Cardiac fibroblast (primary cell): ENCODE data around the gene ACAA2.
"Not testable (repeated sequence)": the region's sequence is repeated elsewhere in the genome, so short reads cannot be mapped to it uniquely, and the experiment has no call there.

Experiments used
- DNase-seq, 2 donors: peaks; one replicate each; pipeline versions ENCODE4 v3.0.0 to v3.0.0-alpha.2; 2010; ENCODE audit warnings: low read depth in 2 of 2
- H3K4me3 ChIP-seq, 2 donors: replicated peaks in 1 of 2; 1 replicate in 1 of 2; 2 replicates in 1 of 2; pipeline ENCODE4 v1.5.1; 2011; ENCODE audit warnings: low read depth in 2 of 2, low read length in 2 of 2, mild to moderate bottlenecking in 2 of 2, moderate library complexity in 1 of 2
- TF ChIP-seq, protein P1 (sequence below): IDR thresholded peaks from one replicate; pipeline ENCODE4 v1.5.1; 2011; ENCODE audit warnings: low read depth, mild to moderate bottlenecking, low read length, inconsistent platforms

ACAA2 gene

DNA sequence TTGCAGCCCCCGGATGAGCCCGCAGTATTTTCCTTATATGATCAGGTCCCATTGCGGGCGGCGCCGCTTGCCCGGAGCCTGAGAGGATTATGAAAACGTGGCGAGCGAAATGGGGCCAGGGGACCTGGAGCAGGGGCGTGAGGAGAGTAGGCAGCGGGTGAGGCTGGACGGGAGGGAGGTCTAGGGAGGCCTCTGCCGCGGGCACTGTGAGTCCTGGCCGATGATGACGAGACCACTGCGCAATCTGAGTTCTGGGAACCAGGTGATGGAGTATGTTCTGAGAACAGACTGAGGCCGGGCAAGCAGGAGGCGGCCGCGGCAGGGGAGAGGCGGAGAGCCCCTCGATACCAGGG lies 790 bp upstream of the ACAA2 start:
- TF ChIP-seq, protein P1, sequence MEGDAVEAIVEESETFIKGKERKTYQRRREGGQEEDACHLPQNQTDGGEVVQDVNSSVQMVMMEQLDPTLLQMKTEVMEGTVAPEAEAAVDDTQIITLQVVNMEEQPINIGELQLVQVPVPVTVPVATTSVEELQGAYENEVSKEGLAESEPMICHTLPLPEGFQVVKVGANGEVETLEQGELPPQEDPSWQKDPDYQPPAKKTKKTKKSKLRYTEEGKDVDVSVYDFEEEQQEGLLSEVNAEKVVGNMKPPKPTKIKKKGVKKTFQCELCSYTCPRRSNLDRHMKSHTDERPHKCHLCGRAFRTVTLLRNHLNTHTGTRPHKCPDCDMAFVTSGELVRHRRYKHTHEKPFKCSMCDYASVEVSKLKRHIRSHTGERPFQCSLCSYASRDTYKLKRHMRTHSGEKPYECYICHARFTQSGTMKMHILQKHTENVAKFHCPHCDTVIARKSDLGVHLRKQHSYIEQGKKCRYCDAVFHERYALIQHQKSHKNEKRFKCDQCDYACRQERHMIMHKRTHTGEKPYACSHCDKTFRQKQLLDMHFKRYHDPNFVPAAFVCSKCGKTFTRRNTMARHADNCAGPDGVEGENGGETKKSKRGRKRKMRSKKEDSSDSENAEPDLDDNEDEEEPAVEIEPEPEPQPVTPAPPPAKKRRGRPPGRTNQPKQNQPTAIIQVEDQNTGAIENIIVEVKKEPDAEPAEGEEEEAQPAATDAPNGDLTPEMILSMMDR = no peak
- peak overlapping the region; percentile 83 to 86 for H3K4me3 ChIP-seq
- peak; percentile 64 to 72 for DNase-seq

DNA sequence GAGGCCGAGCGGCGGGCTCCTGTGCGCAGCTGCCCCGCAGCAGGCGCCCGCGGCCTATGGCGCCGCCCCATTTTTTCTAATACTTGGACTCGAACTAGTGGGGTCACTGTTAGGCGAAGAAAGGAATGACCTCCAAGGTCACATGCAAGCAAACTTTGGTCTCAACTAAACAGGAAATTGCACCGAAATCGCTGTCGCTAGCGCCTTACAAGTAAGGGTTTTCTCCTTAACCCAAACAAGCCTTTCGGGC lies 339 bp downstream of the ACAA2 start:
- H3K4me3 ChIP-seq = peak overlapping the region; percentile 83 to 86
- TF ChIP-seq, protein P1 = no peak
- DNase-seq = peak; percentile 46 to 47

DNA sequence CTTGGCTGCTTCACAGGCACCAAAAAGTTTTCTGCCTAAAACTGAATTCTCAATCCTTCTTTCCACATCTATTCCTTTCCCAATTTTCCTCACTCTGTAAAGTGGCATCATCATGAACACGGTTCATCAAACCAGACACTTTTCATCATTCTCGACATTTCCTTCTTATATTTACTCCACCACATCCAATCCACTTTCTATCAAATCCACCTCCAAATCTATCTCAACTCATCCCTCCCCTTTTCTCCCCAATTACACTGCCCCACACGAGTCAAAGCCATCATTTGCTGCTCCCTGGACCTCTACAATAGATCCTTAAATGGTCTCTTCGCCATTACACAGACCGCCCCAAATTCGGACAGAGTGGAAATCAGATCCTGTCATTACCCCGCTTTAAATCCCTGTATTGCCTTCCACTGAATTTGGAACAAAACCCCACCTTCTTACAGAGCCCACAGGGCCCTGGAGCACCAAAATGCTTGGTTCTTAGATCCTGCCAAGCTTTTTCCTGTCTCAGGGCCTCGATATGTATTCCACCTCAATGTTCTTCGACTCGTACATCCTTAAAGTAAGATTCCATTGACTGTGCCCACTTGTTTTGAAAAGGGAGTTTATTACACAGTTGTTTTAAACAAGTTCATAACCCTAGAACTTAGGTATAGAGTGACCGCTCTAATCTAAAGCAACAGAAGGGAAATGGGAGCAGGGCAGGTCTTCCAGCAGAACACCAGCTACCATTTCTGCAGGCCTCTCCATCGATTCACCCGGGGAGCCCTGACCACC lies 856 bp downstream of the ACAA2 start:
- TF ChIP-seq, protein P1 = no peak
- peak overlapping the region; percentile 83 to 86 for H3K4me3 ChIP-seq
- peak in 1 of 2 donors; percentile 16 for DNase-seq

DNA sequence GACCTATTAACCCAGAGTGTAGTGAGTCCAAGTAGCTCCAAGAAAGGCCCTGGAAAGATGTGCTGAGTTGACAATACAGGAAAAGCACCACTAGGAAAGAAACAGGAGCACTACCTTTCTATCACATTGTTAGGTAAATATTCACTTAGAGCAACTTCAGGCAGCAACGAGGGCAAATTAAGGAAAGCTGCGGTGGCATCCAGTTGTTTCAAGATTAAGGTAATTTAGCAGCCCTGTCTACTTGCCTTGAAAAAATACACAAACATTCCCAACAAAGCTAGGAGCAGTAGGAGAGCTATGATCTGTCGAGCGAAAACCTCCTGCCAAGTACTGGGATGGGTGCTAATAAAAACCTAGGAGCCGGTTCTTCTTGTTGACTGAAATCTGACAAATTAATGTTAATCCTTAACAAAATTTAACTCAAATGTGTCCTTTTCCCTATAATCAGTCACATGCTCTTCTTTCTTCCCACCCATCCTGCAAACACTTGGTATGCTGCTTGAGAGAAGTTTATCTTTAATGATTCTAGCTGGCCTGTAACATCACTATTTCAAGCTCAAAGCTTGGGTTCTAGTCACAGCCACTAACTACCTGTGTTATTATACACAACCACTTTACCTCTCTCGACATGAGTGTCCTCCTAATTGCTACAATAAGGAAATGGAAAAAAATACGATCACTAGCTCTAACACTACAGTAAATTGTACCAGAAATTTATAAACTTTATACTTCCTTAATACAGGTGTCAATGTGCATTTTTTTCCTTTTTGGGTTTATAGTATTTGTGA lies 2.0 kb downstream of the ACAA2 start:
- TF ChIP-seq, protein P1 = no peak
- no peak for DNase-seq
- H3K4me3 ChIP-seq = no peak overlapping the region

DNA sequence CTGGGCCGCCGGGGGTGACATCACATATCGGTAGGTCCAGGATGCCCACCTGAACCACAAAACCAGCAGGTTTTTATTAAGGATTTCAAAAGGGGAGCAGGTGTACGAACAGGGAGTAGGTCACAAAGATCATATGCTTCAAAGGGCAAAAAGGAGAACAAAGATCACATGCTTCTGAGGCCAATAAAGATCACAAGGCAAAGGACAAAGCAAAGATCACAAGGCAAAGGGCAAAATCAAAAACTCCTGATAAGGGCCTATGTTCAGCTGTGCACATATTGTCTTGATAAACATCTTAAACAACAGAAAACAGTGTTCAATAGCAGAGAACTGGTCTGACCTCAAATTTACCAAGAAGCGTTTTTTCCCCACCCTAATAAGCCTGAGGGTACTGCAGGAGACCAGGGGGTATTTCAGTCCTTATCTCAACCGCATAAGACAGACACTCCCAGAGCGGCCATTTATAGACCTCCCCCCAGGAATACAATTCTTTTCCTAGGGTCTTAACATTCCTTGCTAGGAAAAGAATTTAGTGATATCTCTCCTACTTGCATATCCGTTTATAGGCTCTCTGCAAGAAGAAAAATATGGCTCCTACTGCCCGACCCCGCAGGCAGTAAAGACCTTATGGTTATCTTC lies 4.7 kb downstream of the ACAA2 start:
- DNase-seq, H3K4me3 ChIP-seq: not testable (repeated sequence)

DNA sequence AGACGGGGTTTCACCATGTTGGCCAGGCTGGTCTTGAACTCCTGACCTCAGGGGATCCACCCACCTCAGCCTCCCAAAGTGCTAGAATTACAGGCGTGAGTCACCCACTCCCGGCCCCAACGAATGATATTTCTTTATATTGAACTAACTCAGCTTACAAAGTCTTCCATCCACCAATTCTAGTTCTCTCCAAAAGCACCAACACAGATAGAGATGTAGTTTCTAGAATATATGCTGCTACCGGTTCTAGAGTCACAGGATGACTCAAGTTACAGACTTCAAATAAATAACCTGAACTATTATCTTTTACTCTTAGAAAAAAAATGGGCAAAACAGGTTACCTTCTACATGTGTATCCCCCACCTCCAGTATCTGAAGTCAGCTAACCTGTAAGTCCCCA lies 9.2 kb downstream of the ACAA2 start:
- no peak overlapping the region for H3K4me3 ChIP-seq

DNA sequence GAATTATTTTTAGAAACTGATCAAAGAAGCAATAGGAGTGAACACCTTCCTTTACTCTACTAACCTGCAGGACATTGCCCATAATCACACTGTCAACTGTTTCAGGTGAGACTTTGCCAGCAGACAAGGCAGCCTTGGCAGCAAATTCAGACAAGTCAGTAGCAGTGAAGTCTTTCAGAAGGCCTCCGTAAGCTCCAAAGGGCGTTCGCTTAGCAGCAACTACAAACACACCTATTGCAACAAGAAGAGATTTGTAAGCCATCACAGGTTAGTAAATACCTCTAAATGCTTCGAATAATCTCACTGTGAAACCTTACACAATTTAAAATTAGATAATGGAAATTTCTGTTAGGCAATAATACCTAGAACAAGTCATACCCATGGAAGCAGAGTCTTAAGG lies 10.7 kb downstream of the ACAA2 start:
- H3K4me3 ChIP-seq = no peak overlapping the region
- DNase-seq = no peak
- TF ChIP-seq, protein P1 = no peak

More for the DNA sequence above, 9.2 kb downstream of the ACAA2 start:
- TF ChIP-seq, protein P1 = no peak
- no peak for DNase-seq

DNA sequence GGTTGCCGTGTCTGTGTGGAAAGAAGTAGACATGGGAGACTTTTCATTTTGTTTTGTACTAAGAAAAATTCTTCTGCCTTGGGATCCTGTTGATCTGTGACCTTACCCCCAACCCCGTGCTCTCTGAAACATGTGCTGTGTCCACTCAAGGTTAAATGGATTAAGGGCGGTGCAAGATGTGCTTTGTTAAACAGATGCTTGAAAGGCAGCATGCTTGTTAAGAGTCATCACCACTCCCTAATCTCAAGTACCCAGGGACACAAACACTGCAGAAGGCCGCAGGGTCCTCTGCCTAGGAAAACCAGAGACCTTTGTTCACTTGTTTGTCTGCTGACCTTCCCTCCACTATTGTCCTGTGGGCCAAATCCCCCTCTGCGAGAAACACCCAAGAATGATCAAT lies 12.8 kb downstream of the ACAA2 start:
- not testable (repeated sequence) for H3K4me3 ChIP-seq, DNase-seq

DNA sequence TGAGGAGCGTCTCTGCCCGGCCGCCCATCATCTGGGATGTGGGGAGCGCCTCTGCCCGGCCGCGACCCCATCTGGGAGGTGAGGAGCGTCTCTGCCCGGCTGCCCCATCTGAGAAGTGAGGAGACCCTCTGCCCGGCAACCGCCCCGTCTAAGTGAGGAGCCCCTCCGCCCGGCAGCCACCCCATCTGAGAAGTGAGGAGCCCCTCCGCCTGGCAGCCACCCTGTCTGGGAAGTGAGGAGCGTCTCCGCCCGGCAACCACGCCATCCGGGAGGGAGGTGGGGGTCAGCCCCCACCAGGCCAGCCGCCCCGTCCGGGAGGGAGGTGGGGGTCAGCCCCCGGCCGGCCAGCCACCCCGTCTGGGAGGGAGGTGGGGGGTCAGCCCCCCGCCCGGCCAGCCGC lies 13.5 kb downstream of the ACAA2 start:
- not testable (repeated sequence) for H3K4me3 ChIP-seq, DNase-seq
